HG03135 (cell line): ENCODE measurements around the gene CNTD1.

Experiments
- ATAC-seq: cut with Tn5 transposase; IDR thresholded peaks from one replicate; pipeline ENCODE4 v1.9.1; 2021; ENCODE audit warnings: mild to moderate bottlenecking, moderate library complexity; ENCODE audit not compliant: unreplicated experiment

CNTD1 gene

DNA sequence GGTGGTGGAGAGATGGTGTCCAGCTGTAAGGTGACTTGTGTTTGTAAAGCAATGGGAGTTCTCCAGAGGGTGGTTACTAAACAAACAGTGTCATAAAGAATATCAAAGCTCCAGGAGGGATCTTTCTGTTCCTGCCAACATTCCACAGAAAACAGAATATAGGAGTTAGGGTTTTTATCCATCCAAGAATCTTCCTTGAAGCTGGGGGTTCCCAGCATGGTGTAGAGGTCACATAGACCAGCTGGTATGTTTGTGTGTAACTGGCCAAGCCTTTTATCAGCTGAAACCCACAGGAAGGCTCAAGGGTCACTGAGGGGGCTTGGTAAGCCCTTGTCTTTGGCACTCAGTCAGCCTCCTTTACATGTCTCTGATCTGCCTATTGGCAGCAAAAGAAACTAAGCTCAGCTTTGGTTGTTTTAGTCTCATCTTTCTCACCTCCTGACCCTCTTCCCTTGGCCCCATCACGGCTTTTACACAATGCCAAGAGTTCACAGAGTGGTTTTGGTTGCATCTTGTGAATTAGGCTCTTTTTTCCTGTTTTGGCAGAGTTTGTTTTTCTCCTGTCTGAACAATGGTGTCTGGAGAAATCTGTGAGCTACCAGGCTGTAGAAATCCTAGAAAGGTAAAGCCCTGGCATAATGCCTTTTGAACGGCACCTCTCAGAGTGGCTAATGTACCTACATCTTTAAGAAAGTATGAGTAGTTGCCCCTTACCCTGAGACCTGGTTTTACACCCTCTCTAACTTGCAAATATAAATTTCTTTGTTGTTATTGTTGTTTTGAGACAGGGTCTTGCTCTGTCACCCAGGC is 4.6 kb downstream of the CNTD1 start:
- ATAC-seq = no peak

DNA sequence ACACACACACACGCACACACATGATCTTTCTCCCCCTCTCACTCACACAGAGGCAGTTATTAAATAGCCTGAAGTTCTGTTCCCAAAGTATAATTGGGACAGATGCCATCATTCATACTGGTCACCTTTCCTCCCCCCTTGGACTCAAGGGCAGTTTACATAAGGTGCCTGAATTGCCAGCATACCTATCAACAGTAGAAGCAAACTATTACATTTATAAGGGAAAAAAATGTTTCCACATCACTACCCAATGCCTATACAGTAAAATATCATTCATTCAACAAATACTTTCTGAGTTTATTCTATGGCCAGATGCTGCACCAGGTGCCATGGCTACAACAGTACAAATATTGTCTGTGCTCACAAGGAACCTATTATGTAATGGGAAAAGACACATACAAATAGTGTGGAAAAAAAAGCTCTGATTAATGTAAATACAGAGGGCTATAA is 6.3 kb downstream of the CNTD1 start:
- ATAC-seq = no peak

DNA sequence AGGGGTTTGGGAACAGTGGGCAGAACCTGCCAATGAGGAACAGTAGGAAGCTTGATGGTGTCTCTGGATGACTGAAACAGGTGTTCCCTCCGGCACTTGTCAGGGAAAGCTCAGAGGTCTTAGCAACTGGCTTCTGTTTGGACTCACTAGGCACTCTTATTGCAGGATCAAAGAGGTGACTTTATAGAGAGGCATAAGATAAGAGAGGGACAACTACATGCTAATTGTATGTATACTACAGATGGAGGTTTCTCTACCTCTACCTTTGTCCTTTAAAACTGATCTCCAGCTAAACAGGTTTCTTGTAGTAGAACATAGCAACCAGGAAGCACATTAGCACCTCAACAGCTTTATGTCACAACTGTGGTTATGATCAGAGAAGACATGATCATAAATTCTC is 7.6 kb downstream of the CNTD1 start:
- no peak for ATAC-seq

DNA sequence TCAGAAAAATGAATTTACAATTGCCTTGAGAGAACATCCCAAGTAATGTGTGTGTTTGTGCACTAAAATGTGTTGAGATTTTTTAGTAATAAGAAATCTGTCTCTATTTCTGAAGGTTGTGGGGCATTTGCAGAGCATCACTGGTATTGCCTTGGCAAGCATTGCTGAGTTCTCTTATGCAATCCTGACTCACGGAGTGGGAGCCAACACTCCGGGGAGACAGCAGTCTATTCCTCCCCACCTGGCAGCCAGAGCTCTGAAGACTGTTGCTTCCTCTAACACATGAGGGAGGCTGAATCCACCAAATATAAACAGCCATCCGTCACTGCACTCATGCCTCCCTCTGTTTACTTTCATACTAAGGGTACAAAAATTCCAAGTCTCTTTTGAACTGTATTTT is 10.6 kb downstream of the CNTD1 start:
- ATAC-seq = no peak

DNA sequence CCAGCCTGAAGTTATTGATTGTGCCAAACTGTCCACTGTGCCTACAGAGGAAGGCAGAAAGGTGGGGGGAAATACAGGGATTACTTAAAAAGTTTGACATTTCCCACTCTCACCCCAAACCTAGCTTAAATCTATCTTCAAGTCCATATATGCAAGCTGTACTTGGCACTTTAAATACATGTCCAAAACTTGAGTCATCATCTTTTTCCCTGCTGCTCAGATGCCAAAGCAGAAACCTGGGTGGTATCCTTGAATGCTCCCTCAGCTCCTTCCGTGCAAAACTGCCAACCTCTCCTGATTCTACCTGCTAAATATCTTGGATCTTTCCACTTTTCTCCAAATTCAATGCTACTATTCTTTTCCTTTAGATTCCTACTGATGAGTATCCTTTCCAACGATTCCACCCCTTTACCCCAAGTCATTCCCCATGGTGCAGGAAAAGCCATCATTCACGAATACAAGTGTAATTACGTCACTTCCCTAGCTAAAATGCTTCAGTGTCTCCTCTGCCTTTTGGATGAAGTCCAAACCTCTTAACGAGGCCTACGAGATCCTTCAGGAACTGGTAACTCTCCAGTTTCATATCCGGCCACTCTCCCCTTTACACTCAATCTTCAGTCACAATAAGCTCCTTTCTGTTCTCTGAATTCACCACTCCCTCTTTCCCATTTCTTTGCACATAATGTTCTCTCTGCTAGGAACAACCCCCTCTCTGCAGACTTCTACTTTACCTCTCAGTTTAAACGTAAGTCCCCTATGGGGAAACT is 16.2 kb downstream of the CNTD1 start:
- ATAC-seq = no peak

DNA sequence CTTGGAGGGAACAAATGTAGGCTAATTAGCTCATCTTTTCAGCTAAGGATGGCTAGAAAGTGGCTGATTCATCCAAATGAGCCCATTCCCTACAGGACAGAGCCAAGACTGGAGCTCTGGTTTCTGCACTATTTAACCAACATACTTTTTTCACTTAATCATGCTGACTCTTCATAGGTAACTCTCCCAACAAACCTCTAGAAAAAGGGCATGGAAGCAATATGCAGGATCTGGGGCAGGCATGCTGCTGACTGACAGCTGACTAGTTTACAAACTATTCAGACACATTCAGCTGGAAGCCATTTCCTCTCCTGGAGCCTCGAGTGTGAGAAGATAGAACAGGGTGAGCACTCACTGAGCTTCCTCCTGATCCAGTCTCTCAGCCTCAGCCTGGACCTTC is 19.2 kb downstream of the CNTD1 start:
- ATAC-seq = no peak

DNA sequence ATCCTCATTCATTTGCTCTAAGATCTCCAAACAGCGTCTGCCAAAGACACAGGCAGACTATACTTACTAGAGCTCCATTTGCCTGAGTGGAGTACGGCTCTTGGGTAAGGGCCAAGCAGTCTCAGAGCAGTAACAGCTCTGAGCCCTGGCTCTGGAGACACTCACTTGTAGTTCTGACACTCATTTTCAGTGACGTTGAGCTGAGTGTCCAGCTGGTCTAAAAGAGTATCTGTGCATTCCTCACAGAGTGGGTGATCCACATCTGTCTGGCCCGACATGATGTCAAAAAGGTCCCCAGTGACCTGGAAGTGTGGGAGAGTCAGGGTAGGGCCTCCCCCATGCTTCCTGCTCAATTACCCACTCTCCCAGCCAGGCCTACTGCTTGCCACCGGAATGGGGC is 19.7 kb downstream of the CNTD1 start:
- ATAC-seq = no peak

DNA sequence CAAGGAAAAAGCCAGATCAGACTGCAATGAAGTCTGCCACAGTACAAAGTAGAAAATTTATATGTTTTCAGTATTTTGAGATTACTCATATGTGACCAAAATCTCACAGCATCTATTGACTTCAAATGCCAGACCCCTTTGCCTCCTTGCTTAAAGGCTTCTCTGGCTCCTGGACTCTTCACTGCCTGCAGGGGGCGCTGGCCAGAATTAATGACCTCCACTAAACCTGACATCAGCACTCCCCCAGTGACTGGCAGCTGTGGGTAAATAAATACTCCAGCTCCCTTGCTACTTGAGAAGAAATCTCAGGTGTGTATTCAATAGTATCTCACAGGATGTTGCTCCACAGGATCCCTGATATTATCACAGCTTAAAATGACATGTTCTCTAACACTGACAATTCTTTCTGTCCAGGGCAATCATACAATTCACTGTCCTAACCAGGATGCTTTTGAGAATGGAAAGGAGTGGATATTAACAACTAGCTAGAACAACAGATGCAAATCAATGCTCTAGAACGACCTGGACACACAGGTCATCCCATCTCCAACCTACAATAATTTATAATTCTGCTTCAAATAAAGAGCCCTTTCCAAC is 21.4 kb downstream of the CNTD1 start:
- no peak for ATAC-seq

DNA sequence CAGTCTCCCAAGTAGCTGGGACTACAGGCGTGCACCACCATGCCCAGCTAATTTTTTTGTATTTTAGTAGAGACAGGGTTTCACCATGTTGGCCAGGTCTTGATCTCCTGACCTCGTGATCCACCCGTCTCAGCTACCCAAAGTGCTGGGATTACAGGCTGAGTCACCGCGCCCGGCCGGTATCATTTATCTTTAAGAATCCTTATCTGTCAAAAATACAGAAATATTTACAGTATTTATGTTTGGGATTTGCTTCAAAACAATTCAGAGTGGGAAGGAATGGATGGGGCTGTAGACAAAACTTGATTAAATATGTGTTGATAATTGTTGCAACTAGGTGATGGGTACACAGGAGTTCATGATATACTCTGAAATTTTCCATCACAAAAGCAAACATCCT is 22.5 kb downstream of the CNTD1 start:
- no peak for ATAC-seq

DNA sequence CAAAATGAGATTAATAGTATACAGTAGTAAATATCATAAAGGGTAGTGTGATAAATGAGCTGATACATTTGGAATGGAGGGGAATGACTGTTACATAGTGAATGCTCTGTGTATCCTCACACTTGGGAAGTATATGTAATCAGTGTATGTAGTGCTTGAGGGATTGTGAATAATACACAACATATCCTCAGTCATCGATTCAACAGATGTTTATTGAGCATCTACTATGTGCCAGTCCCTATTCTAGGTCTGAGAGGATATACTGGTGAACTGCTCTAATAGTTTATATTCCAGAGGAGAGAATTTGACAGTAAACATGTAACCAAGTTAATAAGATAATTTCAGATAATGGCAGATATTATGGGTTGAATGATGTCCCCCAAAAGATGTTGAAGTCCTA is 28.8 kb downstream of the CNTD1 start:
- ATAC-seq = no peak

DNA sequence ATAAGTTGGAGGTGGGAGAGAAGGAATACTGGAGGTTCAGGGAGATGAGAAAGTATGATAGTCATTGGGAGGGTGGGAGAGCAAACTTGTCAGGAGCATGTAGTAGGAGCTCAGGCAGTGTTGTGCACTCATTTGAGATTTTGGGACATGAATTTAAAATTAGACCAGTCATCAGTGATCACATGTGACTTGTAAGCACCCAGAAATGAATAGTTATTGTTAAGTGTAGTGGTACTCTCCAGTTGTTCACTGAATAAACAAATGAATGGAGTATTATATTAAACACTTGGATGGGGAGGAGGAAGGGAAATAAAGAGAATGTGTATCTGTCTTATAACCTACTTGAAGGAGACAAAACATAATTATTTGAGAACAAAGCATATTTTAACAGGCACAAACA is 32.3 kb downstream of the CNTD1 start:
- no peak for ATAC-seq

DNA sequence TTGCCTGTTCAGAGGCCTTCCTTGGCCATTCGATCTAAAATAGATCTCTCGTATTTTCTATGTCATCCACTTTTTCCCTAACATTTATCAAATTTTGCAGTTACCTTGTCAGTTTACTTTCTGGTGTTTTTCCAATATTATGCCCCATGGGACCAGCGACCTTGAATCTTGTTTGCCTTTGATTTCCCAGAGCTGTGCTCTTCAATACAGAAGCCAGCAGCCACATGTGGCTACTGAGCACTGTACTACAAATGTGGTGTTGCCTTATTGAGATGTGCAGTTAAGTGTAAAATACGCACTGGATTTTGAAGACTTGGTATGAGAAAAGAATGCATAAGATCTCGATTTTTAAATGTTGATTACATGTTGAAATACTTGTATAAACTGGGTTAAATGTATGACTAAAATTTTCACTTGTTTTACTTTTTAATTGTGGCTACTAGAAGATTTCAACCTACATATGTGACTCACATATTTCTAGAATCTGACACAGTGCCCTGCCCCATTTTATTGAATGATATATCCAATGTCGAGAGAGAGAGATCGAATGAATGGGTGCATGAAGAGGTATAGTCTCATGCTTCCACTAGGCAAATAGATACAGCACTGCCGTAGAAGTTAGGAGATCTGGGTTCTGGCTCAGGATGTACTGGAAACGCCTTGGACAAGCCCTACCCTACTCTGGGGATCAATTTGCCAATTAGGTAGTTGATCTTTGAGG is 33.7 kb downstream of the CNTD1 start:
- ATAC-seq = peak; percentile 10

DNA sequence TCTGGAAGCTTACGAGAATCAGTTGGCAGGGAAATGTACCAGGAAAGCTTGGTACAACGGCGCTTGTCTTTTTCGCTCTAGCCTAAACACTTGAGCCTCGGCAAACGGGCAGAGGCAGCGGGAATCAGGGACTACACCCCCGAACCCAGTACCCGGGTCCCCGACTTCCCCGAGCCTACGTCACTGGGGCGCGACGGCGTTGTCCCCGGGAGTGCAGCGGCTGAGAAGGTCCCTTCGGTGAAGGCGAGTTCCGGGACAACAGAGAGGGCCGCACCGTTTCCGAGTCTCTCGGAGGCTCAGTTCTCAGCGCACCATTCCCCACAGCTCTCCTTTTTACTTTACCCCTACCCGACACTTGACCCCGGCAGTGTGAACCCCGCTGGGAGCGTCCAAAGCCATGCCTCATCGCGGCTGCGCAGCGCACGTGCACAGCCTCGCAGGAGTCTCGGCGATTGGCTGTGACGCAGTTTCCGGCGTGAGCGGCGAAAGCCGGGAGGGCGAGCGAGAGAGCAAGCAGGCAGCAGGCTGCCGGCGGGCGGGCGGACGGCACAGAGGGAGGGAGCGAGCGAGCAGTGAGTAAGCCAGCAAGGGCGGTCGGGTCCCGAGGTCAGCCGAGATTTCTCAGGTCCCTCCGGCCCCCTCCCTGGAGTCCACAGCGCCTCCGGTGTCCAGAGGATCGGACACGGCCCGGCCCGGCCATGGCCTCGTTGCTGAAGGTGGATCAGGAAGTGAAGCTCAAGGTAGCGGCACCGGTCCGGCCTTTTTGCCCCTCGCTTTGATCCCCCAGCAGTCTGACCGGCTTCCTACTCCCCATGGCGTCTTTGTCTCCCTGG is 34.5 kb downstream of the CNTD1 start, which contains the start of gene PSME3:
Gene PSME3, plus strand, starts transcription at position 464 of the 833 bp plus-strand sequence. Its CDS starts 235 bp downstream, at position 699.
- peak; percentile 65 for ATAC-seq

DNA sequence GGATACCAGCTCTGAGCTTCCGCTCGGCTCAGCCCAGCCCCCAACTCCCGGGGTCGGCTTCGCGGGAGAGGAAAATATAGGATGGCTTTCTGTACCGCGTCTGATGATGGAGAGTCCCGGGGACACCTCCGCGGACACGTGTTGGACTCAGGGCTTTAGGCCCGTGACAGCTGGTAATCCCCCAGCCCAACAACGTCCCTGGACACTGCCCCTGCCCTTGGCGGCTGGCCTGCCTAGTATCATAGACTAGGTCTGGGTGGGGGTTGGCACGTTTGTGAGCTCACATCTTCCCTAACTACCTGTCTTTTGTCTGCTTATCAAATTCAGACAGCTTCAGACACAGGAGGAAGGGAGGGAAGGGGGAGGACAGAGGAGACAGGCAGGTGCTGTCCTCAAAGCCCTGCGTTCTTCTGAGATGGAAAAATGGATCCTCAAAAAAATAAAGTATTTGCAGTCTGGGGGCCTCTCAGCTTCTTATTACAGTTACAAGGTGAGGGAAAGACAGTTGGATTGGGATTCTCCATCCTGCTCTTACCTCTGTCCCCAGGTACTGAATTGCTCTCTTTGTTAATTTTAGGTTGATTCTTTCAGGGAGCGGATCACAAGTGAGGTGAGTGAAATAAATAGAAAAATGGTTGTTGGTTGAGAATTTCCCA is 35.2 kb downstream of the CNTD1 start:
- peak; percentile 21 for ATAC-seq

DNA sequence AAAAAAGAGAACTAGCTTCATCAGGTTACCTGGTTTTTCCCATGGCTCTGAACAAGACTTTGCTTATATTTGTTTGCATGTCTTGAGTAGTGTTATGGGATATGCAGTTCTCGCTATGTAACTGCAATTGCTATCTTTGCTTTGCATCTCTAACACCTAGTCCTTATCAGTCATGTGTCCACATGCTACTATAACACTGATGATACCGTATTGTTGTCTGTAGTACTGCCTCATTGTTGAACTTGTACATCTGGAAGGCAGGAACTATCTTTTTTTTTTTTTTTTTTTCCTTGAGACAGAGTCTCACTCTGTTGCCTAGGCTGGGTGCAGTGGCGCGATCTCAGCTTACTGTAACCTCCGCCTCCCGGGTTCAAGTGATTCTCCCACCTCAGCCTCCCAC is 37.1 kb downstream of the CNTD1 start:
- ATAC-seq = no peak

DNA sequence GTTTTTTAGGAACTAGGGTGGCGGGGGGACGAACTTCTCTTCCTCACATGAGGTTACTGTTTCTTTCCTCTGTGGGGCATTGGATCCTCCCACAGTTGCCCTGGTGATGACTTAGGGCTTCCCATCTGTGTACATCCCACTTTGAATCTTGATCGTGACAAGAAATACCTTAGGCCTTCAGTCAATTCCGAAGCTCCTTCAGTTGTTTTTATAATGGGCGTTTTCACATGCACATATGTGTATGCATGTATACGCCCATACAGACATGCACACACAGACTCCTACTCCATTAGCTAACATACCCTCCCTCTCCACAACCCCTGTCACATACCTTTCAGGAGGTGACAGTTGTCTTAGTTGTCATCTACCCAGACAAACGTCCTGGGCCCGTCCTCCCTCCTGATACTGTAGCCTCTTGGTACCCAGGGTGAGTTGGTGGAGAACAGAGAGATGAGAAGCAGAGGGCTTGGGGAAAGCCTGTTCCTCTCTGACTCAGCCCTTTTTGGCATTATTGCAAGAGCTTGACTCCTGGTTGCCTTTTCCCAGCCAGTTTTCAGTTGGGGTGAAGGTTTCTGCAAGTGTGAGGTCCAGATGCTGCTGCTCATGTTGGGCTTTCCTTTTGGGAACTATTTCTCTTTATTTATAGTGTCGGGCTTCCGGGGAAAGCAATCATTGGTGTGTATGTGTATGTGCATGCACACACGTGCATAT is 43.5 kb downstream of the CNTD1 start:
- no peak for ATAC-seq

DNA sequence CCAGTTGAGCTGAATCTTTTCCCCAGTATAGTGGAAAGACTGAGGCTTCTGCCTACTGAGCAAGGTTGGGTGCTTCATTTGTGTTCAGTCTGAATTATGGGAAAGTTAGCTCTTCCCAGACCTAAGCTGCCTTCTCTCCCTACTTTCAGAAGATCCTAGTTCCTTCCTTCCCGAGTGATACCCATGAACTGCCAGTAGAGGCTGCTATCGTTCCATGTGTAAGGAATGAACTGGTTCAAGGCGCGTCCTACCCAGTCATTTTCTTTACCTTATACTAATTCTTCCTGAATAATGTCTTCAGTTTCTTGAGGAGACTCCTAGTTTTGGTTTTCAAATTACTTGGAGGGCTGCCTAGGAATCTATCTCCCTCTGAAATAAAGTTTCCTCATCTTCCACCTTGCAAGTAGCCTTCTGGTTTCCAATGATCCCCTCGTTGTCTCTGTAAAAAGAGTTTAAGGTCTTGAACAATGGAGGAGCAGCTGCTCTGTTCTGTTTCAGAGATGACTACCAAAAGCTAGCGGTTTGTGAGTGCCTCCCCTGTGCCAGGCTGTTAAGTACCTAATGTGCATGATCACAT is 44.8 kb downstream of the CNTD1 start:
- ATAC-seq = no peak

DNA sequence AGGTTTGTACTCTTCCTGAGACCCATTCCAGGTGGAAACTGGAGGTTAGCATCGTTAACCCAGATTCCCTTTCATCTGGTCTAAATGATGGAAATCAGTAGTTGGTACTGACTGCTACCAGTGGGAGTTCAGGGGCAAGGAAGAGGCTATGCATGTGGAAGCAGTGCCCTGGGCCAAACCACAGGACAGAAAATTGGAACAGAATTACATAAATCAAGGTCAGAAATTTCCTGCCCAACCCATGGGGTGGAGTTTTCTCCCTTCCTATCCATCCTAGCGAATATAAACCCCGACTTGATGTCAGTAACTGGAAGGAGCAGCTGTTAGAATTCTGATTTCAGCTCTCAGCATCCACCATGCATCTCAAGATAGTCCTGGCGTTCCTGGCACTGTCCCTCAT is 45.6 kb downstream of the CNTD1 start, which contains the start of gene AOC2:
Gene AOC2, plus strand, starts transcription at position 310 of the 400 bp plus-strand sequence. Its CDS starts 47 bp downstream, at position 357.
- ATAC-seq = no peak
